HG03139 (cell line): ENCODE results near the gene FNDC3A.
"Not testable (repeated sequence)": the region's sequence is repeated elsewhere in the genome, so short reads cannot be mapped to it uniquely, and the experiment has no call there.

ENCODE experiments used
- ATAC-seq: cut with Tn5 transposase; IDR thresholded peaks from one replicate; pipeline ENCODE4 v1.9.1; 2021; ENCODE audit not compliant: unreplicated experiment

The FNDC3A gene

DNA sequence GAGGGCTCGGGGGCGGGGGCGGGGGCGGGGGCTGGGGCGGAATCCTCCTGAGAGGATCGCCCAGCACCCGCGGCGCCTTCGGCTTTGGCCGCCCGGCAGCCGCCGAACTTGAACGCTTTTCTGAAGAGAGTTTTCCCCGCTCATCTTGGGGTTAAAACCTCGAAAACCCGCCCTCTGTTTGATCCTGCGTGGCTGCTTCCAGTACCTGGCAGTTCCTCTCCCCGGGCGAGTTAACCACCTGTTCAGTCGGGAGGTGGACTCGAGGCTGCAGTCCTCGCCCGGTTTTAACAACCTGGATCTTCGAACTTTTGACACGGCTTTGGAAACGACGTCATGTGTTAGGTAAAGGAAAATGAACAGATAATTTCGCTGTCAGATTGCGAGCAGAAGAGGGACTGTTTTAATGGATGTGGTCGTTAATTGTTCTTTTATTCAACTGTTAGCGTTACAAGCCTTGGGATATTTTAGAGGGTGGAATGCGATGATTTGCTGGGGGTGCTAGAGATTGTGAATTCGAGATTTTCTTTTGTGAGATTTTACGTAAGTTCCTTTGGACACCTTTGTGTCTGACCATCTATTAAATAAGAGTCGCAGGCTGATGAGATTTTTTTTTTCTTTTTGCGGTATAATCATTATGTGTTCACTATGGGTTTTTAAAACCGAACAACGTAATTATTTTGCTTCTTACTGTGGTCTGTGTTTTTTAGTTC is 1.0 kb downstream of the FNDC3A start:
- ATAC-seq = peak; percentile 12

DNA sequence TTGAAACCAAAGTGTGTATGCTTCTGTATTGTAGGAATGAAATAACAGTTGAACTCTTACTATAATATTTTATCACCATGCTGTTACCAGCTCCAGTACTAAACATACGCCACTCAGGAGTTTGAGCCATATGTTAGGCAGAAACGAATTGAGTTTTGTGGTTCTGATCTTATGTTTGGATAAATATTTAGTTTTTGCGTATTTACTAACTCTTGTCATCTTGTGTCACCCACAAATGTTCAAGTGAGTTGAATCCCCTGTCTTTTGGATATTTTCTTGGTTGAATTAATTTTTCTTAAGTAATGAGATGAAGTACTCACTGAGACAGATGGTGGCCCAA is 1.5 kb downstream of the FNDC3A start:
- no peak for ATAC-seq

DNA sequence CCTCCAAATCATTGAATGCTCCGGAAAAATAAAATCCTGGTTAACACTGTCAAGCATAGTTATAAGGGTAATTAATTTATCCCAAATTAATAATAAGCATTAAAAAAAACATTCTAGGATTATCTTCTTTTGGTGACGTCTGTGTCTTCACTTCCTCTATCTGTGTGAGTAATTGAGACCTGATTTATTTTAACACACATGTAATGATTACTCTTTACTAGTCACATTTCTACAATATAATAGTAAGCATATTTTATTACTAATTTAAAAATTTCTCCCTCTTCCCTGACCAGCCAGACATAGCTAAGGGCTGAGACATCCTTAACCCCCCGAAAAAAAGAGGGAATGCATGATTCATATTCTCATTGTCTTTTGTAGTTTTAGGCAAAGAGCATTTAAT is 2.3 kb downstream of the FNDC3A start:
- no peak for ATAC-seq

DNA sequence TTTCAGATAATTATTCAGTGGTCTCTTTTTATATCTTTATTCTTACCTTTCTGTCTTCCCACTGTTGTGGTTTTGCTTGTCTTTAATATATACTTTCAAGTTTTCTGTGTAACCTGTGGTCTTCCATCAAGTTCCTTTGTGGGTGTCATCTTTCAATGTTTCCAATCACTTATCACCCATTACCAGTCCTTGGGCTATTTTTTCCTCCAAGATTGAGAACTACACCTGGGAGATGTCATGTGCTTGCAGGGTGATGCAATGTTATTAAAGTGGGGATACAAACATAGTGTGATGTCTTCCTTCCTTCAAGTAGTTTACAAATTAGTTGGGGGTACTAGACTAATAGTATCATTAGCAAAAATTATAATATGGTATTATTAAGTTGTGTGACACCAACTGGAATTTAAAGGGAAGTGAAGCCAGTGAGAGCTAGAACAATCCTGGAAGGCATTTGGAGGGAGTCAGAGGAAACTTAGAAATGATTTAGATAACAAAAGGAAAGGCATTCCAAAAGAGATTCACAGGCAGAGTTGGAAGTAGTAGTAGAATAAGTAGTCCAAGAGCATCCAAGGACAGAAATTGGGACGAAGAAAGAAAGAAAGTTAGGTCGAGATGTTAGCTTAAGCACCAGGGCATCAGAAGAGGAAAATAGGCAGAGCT is 3.4 kb downstream of the FNDC3A start:
- no peak for ATAC-seq

DNA sequence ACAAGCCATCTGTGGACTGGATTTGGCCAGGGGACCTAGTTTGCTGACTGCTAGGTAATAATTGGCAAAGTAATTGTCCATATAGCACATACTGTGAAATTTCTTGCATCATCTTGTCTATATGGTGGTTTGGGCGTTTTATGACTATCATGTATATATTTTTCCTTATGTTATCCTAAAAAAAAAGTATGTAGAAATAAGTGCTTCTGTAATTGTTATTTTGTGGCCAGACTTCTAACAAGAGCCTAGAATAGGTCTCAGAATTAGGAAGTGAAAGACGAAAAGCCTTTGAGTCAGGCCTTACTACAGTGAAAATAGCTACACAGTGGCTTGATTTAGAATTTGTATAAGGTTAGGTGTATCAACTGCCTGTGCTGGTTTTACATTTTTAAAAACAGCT is 4.2 kb downstream of the FNDC3A start:
- ATAC-seq = peak; percentile 43

DNA sequence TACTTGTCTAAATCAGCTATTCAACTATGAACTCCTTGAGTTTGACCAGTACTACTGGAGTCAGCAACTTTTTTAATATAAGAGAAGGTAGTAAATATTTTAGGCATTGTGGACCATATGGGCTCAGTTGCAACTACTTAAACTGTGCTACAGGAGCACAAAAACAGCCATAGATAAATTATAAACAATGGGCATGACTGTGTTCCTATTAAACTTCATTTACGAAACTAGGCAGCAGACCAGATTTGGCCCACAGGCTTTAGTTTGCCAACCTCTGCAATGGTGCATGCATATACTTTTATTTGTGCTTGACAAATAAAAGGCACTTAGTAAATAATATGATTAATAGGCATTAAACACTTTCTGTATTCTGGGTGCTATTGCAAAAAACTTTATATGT is 7.6 kb downstream of the FNDC3A start:
- no peak for ATAC-seq

DNA sequence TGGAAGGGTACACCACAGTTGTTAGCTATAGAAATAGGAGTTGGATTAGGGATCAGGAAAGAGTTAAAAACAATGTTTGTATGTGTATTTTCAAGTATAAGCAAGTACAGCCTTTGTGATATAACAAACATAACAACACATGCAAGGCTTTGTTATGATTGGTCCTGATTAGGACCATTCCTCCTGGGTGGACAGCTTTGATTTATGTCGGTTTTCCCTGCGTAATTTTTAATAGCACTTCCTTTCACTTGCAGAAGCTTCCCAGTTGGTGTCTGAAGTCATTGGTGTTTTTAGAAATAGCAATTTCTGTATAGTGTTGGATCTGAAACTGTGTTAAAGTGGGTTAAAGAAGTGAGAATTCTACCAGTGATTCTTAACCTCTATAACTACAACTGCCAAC is 10.0 kb downstream of the FNDC3A start:
- no peak for ATAC-seq

DNA sequence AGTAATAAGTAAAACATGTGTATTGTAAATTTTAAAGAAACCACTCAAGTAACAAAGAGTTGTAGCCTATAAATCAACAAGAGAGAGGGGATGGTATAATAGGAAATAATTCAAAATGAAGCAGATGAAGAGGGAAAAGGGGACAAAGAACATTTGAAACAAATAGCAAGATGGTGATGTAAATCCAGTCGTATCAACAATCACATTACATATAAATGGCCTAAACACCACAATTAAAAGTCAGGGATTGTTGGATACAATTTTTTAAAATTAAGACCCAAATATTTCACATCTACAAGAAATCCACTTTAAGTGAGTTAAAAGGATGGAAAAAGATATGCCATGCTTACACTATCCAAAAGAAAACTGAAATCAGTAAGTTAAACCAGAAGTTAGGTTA is 15.2 kb downstream of the FNDC3A start:
- ATAC-seq = no peak

DNA sequence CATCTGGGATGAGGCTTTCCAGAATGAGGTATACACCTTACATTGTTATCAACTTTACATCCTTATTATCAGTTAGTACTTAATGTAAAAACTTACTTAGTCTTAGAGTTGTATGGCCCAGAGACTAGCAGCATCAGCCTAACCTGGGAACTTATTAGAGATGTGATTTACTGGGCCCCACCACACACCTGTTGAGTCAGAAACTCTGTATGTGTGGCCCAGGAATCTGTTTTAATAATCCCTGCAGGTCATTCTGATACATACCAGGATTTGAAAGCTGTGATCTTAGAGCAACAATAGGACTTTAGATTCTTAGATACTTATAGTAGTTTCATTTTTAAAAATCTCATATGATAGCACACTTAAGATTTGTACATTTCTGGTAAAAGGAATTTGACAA is 17.4 kb downstream of the FNDC3A start:
- no peak for ATAC-seq

DNA sequence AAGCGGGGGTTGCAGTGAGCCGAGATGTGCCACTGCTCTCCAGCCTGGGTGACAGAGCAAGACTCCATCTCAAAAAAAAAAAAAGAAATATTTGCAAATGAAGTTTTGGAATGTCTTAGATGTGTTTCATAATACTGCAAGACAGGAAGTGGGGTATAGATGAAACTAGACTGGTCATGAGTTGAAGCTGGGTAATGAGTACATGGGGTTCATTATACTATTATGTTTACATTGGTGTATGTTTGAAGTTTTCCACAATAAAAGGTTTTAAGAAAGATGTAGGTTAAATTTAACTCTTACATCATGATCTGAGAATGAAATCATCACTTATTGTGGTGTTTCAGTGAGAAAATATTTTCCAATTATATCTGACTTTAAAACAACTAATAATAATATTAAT is 19.0 kb downstream of the FNDC3A start:
- ATAC-seq = no peak

DNA sequence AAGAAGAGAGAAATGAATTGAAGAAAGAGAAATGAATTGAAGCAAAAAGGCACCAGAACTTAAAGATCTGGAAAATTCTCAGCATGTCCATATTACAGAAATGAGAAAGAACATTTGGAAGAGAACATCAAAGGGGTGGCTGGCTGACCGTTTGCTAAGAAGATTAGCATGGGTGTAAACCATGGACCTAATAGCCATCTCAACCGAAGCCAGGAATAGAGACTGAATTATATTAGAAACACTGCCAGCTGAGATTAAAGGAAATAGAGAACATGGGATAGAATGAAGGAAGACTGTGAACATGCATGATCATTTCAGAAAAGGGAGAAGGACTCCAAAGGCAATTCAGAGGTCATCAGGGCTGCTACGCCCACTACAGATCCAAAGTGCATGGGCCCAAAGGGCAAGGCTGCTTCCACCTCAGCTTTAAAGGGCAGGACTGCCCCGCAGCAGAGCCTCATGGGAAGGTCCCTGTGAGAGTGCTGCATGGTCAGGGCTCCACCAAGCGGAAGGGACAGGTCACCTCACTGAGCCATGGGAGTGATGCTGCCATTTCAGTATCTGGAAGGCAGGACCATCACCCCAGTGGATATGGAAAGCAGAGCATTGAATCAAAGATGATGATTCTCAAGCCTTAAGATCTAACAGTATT is 23.1 kb downstream of the FNDC3A start:
- ATAC-seq = no peak

DNA sequence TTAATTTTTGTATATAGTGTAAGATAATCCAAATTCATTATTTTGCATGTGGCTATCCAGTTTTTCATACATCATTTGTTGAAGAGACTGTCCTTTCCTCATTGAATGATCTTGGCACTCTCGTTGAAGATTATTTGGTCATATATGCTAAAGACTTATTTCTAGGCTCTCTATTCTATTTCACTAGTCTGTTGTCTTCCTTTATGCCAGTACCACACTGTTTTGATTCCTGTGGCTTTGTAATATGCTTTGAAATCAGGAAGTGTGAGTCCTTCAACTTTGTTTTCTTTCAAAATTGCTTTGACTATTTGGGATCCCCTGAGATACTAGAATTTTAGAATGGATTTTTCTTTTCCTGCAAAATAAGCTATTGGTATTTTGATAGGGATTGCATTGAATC is 24.5 kb downstream of the FNDC3A start:
- no peak for ATAC-seq

DNA sequence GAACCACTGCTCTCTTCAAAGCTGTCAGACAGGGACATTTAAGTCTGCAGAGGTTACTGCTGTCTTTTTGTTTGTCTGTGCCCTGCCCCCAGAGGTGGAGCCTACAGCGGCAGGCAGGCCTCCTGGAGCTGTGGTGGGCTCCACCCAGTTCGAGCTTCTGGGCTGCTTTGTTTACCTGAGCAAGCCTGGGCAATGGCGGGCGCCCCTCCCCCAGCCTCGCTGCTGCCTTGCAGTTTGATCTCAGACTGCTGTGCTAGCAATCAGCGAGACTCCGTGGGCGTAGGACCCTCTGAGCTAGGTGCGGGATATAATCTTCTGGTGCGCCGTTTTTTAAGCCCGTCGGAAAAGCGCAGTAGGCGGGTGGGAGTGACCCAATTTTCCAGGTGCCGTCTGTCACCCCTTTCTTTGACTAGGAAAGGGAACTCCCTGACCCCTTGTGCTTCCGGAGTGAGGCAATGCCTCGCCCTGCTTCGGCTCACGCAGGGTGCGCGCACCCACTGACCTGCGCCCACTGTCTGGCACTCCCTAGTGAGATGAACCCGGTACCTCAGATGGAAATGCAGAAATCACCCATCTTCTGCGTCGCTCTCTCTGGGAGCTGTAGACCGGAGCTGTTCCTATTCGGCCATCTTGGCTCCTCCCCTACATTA is 43.4 kb downstream of the FNDC3A start:
- ATAC-seq = not testable (repeated sequence)

DNA sequence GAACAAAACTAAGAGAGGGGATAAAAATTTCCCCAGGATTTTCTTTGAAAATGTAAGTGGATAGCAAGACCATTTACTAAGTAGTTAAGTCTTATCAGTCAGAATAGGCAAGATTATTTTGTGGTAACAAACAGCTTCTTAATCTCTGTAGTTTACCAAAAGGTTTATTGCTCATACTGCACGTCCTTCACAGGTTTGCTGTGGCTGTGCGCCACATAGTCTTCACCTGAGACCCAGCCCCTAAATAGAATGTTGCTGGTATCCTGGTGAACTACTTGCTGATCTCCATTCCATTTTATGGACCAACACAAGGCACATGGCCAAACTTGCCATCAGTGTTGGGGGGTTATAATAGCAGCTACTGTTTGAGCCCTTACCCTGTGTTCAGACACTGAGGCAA is 44.6 kb downstream of the FNDC3A start:
- no peak for ATAC-seq

DNA sequence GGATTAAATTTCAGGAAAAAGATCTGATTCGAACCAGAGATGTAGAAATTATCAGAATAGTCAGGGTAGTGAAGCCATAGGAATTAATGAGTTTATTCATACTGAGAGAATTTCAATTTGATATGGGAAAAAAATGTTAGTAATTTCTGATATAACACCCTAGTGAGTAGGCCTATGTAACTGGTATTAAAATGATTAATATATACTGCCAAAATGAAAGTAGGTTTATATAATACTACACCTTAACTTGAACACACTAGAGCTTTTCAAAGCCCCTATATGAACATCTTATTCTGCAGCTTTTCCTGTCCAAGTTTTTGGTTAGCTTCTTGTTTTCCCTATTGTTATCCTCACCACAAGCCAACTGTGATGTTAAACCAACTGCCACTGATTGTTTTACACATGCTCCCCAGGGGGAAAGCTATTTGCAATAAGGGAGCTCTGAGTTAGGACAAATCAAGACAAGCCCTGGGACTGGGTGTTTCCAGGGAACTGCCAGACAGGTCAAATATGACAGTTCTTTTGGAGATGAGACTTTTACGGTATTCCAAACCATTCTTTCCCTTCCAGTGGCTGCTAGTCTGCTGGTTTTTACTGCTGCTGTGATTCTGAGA is 45.3 kb downstream of the FNDC3A start:
- ATAC-seq = no peak

DNA sequence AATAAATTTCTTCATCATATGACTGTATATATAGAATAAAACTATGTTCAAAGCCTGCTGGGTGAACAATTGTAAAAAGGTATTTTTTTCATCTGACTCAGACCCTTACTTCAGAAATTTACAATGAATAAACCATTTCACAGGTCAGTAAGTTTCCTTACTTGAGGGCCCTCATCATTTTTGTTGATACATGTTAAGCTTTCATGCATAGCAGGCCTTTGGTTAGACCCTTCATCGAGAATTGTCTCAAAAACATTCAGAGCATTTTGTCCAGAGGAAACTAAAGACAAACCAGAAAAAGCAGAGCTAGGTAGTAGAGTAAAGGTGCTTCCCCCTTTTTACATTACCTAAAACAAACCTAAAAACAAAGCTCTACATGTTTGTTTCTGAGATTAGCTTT is 46.2 kb downstream of the FNDC3A start:
- no peak for ATAC-seq

DNA sequence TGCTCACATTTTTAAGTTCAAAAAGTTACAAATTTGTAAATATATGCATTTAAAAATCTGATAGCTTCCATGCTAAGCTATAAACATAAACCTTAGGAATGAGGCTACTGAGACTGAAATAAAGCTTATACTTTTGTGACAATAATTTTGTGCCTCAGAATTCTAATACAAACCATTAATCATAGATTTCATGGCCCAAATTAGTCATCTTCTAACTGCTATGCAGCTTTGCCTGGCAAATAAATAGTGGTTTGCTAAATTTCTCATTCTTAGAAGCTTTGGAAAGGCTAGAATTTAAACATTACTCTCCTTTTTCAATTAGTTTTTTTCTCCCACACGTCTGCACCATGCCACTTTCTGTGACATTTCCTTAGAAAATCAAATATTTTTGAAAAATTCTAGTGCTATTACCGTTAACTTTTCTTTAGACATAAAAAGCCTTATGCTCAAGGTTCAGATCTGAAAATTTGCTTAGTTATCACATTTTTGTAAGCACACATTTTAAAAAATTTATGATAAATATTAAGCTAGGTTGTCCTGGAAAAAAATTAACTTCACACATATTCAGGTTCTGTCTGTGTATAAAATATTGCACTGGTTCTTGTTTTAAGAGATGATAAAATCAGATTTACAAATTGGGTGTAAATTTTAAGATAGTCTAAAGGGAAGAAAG is 46.9 kb downstream of the FNDC3A start:
- no peak for ATAC-seq

DNA sequence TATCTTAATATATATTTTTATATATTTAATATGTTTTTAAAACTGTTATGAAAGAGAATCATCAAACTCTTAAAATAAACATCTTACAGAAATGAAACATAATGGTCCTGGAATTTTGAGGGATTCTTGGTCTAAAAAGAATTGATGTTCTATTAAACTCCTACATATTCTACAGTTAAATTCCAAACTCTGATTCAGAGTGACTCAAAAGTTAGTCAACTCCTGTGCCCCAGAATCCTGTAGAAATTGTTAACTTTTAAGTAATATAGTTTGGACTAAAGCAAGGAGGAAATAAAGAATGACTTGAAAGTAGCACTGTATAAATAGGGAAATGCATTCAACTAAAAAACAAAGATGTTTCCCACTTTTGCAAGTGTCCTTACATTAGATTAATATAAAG is 47.7 kb downstream of the FNDC3A start:
- no peak for ATAC-seq

DNA sequence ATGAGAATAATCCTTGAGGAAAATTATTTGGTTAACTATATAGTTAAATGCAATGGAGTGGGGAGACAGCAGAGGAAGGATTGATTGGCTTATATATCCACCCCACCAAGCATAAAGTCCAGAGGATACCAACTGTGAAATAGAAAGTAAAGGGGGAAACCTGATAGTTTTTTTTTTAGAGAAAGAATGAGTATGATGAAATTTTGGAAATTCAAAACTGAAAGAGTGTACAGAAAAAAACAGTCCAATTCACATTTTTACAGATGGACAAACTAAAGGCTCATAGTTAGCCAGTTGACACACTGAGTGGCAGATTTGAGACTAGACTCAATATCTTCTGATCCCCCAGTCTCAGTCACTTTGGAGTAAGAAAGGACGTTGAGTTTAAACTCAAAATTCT is 51.1 kb downstream of the FNDC3A start:
- ATAC-seq = no peak

DNA sequence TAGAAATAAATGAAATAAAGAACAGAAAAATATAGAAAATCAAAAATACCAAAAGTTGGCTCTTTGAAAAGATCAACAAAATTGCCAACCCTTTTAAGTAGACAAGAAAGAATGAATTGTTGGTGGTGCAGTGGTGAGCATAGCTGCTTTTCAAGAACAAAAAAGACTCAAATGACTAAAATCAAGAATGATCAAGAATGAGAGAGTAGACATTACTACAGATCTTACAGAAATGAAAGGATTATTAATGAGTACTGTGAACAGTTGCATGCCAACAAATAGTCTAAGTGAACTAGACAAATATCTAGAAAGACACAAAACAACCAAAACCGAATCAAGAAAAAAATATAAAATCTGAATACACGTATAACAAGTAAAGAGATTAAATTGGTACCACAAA is 53.9 kb downstream of the FNDC3A start:
- no peak for ATAC-seq

DNA sequence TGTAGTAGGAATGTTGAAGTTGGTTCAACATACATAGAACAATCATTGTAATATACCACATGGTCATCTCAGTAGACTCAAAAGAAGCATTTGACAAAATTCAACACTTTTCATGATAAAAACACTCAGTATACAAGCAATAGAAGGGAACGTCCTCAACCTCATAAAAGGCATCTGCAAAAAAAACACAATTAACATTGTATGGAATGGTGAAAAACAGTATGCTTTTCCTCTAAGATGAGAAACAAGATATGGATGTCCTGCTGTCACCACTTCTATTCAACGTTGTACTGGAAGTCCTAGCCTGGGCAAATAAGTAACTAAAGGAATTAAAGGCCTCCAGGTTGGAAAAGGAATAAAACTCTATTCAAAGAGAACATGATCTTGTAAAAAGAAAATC is 54.5 kb downstream of the FNDC3A start:
- no peak for ATAC-seq
